Dermis lymphatic vessel endothelial cell (primary cell): ENCODE measurements around the gene CLCNKB. TPM values are rescaled to one million over a fixed set of nuclear protein-coding genes. Genes with fewer than 3 reads are reported as not detected.

Experiments used
- total RNA-seq: library from RNA; depleted of rRNA; stranded (reverse); fragments of >200 nt; gene quantifications from 2 replicates; pipeline ENCODE4 v1.2.1, GENCODE V29; 2014

Gene CLCNKB
- 0.22 TPM in 1 of 2 replicates, not detected in the other for total RNA-seq

GRCh38 chr1:16043521-16043920 lies at the start of gene CLCNKB:
TSS of gene CLCNKB (plus strand) at chr1:16043782. CDS start at chr1:16044493, 711 bp downstream.

DNA sequence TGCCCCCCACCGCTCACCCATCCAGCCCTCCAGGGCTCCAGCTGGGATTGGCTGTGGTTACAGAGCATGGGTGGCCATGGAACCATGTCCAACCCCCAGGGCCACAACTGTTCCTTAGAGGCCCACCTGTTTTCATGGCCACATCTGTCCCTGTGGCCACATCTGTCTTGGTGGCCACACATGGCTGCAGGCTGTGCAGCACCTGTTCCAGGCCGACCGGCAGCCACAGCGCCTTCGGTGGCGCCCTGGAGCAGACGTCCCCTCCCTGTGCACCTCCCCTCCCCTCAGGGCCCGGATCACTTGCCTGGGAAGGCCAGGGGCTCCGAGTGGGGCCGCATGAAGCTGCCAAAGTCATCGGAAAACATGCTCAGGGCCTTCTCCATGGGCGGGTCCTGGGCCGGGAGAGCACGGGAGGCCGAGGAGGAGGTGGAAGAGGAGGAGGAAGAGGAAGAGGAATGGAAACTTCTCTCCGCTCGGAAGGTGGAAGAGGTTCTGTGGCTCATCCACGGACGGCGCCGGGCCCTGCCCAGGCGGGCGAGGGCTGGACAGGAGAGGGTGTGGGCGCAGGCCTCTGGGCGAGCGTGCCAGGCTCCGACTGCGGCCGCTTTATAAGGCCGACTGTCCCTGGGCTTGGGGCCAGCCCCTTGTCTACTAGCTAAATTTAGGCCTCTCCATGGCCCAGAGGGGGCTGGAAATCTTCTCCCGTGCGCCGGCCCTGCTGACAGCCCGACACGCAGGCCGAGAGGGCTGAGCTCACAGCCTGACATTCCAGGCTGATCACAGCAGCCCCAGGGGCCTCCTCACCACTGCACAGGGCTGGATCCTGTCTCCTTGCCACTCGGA lies 25.9 kb upstream of the CLCNKB start, which contains the start of gene HSPB7:
TSS of gene HSPB7 (minus strand) at position 583 of the 843 bp plus-strand sequence. CDS start at position 503, 80 bp downstream.

DNA sequence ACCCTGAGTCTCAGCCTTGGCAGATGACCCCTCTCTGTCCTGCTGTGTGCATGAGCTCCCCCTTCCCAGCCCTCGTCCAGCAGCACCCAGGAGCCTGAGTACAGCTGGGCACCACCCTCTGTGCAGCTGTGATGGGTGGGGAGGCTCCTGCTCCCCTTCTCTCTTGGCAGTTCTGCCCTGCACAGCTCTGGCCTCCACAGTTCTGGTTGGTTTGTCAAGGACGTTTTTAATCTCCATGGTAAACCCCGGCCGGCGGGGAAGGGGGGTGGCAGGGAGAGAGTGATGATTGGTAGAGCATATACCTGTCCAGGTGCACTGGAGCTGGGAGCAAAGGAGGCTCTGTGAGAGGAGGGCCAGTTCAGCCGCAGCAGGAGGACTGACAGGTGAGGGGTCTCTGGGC lies 21.9 kb upstream of the CLCNKB start, which contains the start of gene CLCNKA:
TSS of gene CLCNKA (plus strand) at position 356 of the 400 bp plus-strand sequence. CDS start 584 bp downstream, outside the sequence.

DNA sequence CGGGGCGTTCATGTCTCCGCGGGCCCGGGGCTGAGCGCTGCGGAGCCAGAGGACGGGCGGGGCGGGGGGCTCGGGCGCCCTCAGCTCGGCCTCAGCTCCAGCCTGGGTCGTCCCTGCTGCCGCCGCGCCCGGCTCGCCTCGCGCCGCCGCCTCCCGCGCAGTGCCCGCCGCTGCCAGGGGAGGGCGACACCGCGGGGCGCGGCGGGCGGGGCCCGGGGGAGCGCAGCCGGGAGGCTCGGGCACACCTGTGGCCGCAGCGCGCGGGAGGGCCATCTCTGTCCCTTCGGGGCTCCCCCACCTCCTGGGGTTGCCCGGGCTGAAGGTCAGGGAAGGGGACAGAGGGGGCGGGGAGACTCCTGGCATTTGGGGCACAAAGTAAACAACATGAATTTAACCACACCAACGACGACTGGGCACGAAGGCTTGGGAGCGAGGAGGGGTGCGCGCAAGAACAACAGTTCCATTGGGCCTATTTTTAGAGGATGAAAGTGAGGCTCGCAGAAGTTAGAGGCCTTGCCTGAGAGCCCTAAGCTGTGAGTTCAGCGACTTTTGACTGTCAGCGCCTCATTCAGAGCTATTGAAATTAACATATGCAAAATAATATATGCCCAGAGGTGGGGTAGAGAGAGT lies 30.0 kb downstream of the CLCNKB start, which contains the start of gene FAM131C:
TSS of gene FAM131C (minus strand) at position 162 of the 630 bp plus-strand sequence. CDS start 209 bp downstream, outside the sequence.

Other genes starting within 250 kb of the CLCNKB start
- gene UQCRHL, start 236.1 kb upstream of the CLCNKB start, total RNA-seq, result 4.8 and 6.6 TPM in 2 replicates
- 15.6 and 20.5 TPM in 2 replicates for gene SPEN, start 196.1 kb upstream of the CLCNKB start, total RNA-seq
- gene ZBTB17, start 67.7 kb upstream of the CLCNKB start, total RNA-seq, result 29.9 and 34.4 TPM in 2 replicates
- 0.34 and 1.1 TPM in 2 replicates for gene SRARP, start 39.5 kb upstream of the CLCNKB start, total RNA-seq
- under 0.01 TPM in 1 of 2 replicates, not detected in the other for gene HSPB7, start 25.7 kb upstream of the CLCNKB start, total RNA-seq
- gene CLCNKA, start 21.7 kb upstream of the CLCNKB start, total RNA-seq, result not detected in 2 replicates
- 0.11 TPM in 1 of 2 replicates, not detected in the other for gene FAM131C, start 29.9 kb downstream of the CLCNKB start, total RNA-seq
- gene EPHA2, start 112.3 kb downstream of the CLCNKB start, total RNA-seq, result 58.1 and 65.6 TPM in 2 replicates
- 2.4 and 3.9 TPM in 2 replicates for gene ARHGEF19, start 168.9 kb downstream of the CLCNKB start, total RNA-seq
- gene CPLANE2, start 193.4 kb downstream of the CLCNKB start, total RNA-seq, result 7.2 and 8.5 TPM in 2 replicates